Muscle of back (tissue), 11 donors: Measurements from ENCODE around the gene QSOX1. TPM values are rescaled to one million over a fixed set of nuclear protein-coding genes. Genes with fewer than 3 reads are reported as not detected.
"Not testable (repeated sequence)": the region's sequence is repeated elsewhere in the genome, so short reads cannot be mapped to it uniquely, and the experiment has no call there.

Experiments
- DNase-seq, 3 donors: peaks; one replicate each; pipeline versions ENCODE4 v3.0.0 to v3.0.0-alpha.2; 2013
- polyA plus RNA-seq, 10 donors: library from polyadenylated mRNA; unstranded; fragments of 120-200 nt; gene quantifications; one replicate each; pipeline ENCODE4 v1.2.1, GENCODE V29; 2013; ENCODE audit not compliant: insufficient read length in 10 of 10

Gene QSOX1
- polyA plus RNA-seq, 10 donors = 18.7 to 43.2 (median 28.5) TPM

DNA sequence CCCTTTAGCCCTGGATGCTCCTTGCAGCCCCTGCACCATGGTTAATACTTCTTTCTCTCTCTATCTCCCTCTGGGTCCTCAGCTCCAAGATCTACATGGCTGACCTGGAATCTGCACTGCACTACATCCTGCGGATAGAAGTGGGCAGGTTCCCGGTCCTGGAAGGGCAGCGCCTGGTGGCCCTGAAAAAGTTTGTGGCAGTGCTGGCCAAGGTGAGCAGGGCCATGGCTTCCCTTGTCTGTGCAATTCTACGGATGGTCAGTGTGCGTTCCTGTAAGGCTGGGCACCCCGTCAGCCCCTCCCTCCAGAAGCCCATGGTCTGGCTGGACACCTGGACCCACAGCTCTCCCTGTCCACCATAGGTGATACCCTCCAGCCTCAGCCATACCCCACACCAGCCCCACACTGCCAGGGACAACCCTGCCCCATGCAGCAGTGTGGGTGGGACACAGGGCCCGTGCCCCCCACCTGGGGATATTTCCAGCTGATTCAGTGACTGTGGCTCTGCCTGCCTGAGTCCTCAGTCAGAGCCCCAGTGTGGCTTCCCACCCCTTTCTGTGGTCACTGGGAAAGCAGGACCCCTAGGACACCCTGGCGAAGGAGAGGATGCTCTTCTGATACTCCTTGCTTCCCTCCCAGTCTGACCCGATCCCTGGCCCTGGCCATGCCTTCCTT lies 31.4 kb downstream of the QSOX1 start:
- no peak for DNase-seq

GRCh38 chr1:180186831-180187230 lies 32.2 kb downstream of the QSOX1 start:
- DNase-seq = no peak

GRCh38 chr1:180187626-180188025 lies 33.0 kb downstream of the QSOX1 start:
- DNase-seq = no peak

DNA sequence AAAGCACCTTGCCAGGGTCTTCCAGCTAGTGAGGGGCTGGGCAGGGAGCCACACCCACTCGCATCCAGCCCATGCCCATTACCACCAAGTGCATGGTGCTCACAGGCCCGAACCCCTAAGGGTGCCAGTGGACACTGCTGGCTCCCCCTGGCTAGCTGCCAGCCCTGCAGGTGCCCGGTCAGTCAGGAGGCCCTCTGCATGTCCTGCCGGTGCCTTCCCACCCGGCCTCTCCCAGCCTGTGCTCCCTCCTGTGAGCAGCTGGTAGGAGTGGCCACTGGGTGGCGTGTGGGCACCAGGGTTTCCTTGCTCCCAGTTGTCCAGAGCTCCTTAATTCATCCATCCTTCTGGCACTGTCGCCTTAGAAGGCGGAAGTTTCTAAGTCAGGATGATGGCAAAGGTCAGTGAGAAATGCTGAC lies 33.4 kb downstream of the QSOX1 start:
- DNase-seq = peak; percentile 26 to 73 (median 48)

DNA sequence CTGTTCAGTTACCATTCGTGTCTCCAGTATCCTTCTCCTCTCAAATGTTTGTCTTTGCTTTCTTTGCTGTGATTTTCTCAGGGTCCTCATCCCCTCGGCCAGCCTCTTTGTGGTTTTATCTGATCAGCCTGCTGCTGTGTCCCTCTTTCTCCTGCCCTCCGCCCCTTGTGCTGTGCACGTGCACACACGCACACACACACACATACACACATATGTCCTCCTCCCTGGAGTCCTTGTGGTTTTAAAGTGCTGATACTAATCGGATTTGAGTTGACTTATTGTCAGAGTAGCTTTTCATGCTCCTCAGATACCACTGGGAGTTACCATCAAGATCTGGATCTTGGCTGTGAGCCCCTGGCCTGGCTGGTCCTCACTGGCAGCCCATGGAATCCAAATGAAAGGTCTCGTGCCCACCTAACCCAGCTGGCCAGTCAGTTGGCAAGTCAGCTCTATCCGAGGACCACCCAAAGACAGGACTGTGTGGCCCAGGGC lies 34.1 kb downstream of the QSOX1 start:
- no peak for DNase-seq

DNA sequence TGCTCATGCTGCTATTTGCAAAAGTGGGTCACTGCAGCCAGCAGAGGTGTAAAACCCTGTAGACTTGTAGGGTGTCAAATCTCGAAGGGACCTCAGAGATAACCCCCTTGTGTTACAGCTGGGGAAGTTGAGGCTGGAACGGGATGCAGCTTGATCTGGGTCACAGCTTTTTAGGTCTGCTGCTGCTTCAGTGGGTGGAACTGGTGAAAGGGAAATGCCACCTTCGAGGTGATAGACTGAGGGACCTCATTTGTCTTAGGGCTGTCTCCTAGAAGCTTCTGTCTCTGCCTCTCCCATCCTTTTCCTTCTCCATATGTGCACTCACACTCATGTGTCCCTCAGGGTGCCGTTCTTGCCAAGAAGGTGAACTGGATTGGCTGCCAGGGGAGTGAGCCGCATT lies 35.4 kb downstream of the QSOX1 start:
- DNase-seq = no peak

DNA sequence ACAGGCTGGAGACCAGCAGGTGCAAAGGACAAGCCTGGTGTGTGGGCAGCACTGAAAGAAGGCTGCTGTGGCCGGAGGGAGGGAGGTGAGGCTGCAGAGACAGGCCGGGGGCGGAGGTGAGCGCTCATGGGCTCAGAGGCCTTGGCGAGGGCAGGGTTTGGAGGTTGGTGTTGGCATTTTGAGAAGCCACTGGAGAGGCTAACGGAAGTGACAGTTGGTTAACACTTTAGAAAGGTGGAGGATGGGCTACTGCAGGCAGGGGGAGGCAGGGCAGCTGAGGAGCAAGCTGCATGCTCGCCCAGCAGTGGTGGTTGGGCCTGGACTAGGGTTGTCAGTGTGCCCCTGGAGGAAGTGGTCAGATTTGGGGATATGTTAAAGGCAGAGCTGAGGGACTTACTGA lies 37.5 kb downstream of the QSOX1 start:
- DNase-seq = no peak

DNA sequence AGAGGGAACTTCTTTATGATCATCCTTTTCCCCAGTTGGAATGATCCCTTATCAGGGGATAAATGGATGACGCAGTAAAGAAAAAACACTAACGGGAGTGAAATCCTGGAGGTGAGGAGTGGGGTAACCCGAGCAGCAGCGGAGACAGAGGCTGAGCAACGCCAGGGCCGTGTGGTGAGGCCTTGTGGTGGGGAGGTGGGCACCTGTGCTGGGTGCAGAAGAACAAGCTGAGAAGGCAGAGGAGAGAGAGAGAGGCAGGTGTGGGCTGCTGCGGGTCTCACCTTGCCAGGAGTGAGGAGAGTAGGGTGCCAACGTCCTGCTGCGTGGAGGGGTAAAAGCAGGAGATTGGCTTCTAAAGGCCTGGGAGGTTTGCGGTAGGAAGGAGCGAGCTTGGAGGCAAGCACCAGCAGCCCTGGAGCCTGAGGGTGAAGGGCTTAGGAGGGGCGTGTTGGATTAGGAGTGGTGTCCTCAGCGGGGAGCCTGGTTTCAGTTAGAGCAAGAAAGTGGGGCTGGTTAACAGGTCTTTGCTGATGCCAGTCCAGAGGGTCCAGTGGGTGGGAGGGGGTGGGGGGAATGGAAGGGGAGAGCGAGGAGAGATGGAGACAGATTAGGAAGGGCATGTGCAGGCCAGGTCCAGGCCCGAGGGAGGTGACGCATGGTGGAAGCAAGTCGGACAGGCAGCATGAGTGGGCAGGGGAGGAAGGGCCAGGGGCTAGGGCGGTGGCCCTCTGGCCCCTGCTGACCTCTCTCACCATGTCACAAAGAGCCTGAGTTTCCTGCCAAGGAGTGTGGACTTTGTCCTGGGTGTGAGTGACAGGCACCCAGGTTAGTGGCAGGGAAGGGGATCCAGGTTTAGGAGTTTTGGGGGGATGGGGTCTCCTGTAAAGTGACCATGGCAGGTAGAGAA lies 38.7 kb downstream of the QSOX1 start:
- no peak for DNase-seq

DNA sequence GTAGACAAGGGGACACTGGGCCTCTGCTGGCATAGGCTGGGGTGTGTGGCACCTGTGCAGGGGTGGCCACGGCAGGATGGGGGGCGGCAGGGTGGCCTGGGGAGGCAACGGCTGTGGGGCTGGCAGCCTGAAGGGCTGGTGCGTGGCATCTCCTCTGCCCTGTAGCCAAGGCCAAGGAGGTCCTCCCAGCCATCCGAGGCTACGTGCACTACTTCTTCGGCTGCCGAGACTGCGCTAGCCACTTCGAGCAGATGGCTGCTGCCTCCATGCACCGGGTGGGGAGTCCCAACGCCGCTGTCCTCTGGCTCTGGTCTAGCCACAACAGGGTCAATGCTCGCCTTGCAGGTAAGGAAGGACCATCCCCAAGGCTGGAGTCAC lies 39.4 kb downstream of the QSOX1 start:
- no peak for DNase-seq

DNA sequence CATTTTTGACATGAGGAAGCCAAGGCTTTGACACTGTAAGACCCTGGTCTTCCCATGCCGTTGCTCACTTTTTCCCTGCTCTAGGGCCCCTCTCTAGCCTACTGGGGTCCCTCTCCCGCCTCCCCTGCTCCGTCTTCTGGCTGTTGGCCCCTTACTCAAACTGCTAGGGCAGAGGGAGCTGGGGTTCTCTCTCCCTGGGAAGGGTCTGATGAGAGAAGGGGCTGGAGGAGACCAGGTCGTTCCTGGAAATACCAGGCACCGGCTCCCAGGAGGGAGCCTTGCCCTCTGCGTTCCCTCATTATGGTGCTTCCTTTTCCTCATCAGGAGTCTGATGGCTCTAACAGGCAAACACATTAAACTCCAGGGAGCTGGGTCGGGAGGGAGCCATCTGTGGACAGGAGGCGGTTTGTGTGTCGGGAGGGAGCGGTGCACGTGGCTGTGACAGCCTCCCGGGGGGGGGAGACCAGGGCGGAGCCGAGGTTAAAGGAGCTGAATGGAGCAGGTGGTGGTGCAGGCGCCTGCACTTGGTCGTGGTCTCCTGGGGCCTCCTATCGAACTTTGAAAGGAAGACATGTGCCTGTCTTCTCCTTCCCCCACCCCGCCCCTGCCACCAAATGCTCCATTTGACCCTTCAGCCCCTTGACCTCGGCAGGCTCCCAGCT lies 40.0 kb downstream of the QSOX1 start:
- no peak for DNase-seq

- DNase-seq = no peak
Observed at GRCh38 chr1:180195401-180195800, 40.7 kb downstream of the QSOX1 start.

DNA sequence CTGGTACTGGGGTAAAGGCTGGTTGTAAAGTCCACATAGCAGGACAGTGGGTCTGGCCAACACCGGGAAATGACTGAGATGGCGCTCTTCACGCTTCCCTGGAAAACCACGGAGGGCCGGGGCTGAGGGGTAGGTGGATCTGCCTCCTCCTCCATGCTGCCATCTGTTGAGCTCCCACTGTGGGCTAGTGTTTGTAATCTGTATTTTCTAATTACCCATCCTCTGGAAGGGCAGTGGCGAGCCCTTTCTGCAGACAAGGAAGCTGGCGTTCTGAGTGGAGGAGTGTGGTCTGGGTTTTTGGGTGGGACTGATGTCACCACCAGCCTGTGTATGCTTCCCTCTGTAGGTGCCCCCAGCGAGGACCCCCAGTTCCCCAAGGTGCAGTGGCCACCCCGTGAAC lies 41.2 kb downstream of the QSOX1 start:
- no peak for DNase-seq

DNA sequence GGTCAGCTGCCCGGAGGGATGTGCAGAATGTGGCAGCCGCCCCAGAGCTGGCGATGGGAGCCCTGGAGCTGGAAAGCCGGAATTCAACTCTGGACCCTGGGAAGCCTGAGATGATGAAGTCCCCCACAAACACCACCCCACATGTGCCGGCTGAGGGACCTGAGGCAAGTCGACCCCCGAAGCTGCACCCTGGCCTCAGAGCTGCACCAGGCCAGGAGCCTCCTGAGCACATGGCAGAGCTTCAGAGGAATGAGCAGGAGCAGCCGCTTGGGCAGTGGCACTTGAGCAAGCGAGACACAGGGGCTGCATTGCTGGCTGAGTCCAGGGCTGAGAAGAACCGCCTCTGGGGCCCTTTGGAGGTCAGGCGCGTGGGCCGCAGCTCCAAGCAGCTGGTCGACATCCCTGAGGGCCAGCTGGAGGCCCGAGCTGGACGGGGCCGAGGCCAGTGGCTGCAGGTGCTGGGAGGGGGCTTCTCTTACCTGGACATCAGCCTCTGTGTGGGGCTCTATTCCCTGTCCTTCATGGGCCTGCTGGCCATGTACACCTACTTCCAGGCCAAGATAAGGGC lies 41.9 kb downstream of the QSOX1 start:
- DNase-seq = no peak

DNA sequence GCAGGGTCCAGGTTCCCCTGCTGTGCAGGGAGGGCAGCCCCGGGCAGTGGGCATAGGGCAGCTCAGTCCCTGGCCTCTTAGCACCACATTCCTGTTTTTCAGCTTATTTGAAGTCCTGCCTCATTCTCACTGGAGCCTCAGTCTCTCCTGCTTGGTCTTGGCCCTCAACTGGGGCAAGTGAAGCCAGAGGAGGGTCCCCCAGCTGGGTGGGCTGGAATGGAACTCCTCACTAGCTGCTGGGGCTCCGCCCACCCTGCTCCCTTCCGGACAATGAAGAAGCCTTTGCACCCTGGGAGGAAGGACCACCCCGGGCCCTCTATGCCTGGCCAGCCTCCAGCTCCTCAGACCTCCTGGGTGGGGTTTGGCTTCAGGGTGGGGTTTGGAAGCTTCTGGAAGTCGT lies 42.6 kb downstream of the QSOX1 start:
- DNase-seq = no peak

GRCh38 chr1:180198196-180198595 lies 43.5 kb downstream of the QSOX1 start:
- no peak for DNase-seq

DNA sequence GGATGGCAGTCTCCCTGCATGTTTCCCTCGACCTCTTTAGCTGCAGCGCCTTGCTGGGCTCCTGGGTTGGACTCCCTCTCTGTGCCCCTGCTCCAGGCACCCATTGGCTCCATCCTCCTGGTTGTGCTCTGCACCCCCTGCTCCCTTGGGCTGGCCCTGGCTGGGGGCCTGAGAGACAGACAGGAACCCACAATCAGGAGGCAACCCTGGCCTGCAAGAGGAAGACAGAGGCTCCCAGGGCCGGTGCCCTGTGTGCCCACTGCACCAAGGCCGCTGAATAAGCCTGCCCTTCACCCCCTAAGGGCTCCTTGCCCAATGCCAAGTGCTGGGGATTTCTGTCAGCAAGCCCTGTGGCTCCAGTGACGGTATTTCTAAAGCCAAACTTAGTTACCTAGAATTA lies 43.9 kb downstream of the QSOX1 start:
- no peak for DNase-seq

GRCh38 chr1:180199018-180199417 lies 44.3 kb downstream of the QSOX1 start:
- DNase-seq = no peak

- no peak for DNase-seq
Observed at GRCh38 chr1:180201451-180202200, 47.0 kb downstream of the QSOX1 start.

DNA sequence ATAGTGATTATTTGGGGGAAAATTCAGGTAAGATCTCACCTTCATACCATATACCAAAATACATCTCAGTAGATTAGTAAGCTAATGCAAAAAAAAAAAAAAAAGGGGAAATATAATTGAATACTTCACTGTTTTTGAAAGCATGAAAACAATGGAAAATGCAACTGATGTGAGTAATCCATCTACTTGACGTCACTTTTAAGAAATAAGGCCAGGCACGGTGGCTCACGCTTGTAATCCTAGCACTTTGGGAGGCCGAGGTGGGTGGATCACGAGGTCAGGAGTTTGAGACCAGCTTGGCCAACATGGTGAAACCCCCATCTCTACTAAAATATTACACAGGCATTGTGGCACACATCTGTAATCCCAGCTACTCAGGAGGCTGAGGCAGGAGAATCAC lies 47.9 kb downstream of the QSOX1 start:
- DNase-seq = not testable (repeated sequence)

- DNase-seq = no peak
Observed at GRCh38 chr1:180204231-180204630, 49.6 kb downstream of the QSOX1 start.

- no peak for DNase-seq
Observed at GRCh38 chr1:180206581-180206980, 51.9 kb downstream of the QSOX1 start.

- no peak for DNase-seq
Observed at GRCh38 chr1:180208264-180208663, 53.6 kb downstream of the QSOX1 start.
